GM18907 (cell line): Measurements from ENCODE around the gene UCK1.

ENCODE experiments used
- ATAC-seq: cut with Tn5 transposase; IDR thresholded peaks from one replicate; pipeline ENCODE4 v1.9.1; 2021; ENCODE audit warnings: mild to moderate bottlenecking, moderate library complexity; ENCODE audit not compliant: unreplicated experiment

UCK1 gene

GRCh38 chr9:131530920-131531832 is at the start of gene UCK1:
TSS of gene UCK1 (minus strand) at chr9:131531263. CDS start at chr9:131531174, 89 bp downstream.
- peak; percentile 75 for ATAC-seq

GRCh38 chr9:131580358-131580757 is 49.3 kb upstream of the UCK1 start:
- no peak for ATAC-seq

GRCh38 chr9:131579789-131580211 is 48.7 kb upstream of the UCK1 start:
- no peak for ATAC-seq

GRCh38 chr9:131578731-131579504 is 47.9 kb upstream of the UCK1 start:
- peak; percentile 52 for ATAC-seq

- ATAC-seq = no peak
These were observed 47.0 kb upstream of the UCK1 start for GRCh38 chr9:131578021-131578420.

- ATAC-seq = no peak
These were observed 46.2 kb upstream of the UCK1 start for GRCh38 chr9:131577005-131578000.

- ATAC-seq = no peak
These were observed 45.1 kb upstream of the UCK1 start for GRCh38 chr9:131575946-131576853.

GRCh38 chr9:131574730-131575640 is 43.9 kb upstream of the UCK1 start:
- no peak for ATAC-seq

- no peak for ATAC-seq
These were observed 36.8 kb upstream of the UCK1 start for GRCh38 chr9:131567910-131568309.

GRCh38 chr9:131566158-131566557 is 35.1 kb upstream of the UCK1 start:
- ATAC-seq = no peak

- no peak for ATAC-seq
These were observed 34.3 kb upstream of the UCK1 start for GRCh38 chr9:131565369-131565768.

GRCh38 chr9:131562032-131562959 is 31.2 kb upstream of the UCK1 start:
- ATAC-seq = no peak

- no peak for ATAC-seq
These were observed 28.4 kb upstream of the UCK1 start for GRCh38 chr9:131559421-131560000.

- ATAC-seq = no peak
These were observed 26.9 kb upstream of the UCK1 start for GRCh38 chr9:131557855-131558548.

- no peak for ATAC-seq
These were observed 25.0 kb upstream of the UCK1 start for GRCh38 chr9:131555841-131556673.
